Measurements from ENCODE around the gene TNFAIP3. TPM values are rescaled to one million over a fixed set of nuclear protein-coding genes. Genes with fewer than 3 reads are reported as not detected.

TNFAIP3 gene
- total and polyA plus RNA-seq, 2 of the 4 experiments (the other 2 are of a cell fraction): 5.0 to 14.2 TPM

- in situ Hi-C loops (cut with MboI; ENCODE audit: low sequenced_read_pairs) (no loop called here), intact Hi-C loops (cut with micrococcal nuclease) (no loop called here), dilution Hi-C loops (cut with HindIII; ENCODE audit: low sequenced_read_pairs, unreplicated experiment) (no loop called here)
- DNase-seq (no peak), ATAC-seq (ENCODE audit: low read depth) (no peak)
- Histone ChIP-seq H3K36me3 (ENCODE audit: control insufficient read depth, insufficient read depth, low read length) (no peaks in the 10 kb centered on the region), H3K14ac (replicated peaks; ENCODE audit: low read depth, low read length) (no peak overlapping the region), H3K79me1 (ENCODE audit: low read depth in 1 of 2, low read length in 2 of 2) (no peaks in the 10 kb centered on the region), H2AK5ac (ENCODE audit: low read depth, low read length) (no peak overlapping the region), H4K91ac (ENCODE audit: insufficient read depth, low read depth, low read length) (no peak overlapping the region), H2BK20ac (ENCODE audit: low read depth, low read length) (no peak overlapping the region), H3K4ac (ENCODE audit: low read depth, low read length) (no peak overlapping the region), H2BK5ac (ENCODE audit: low read depth, low read length, poor library complexity, severe bottlenecking) (no peak overlapping the region), H3K4me2 (ENCODE audit: low read depth, low read length) (no peak overlapping the region), H3K9me3 (ENCODE audit: control insufficient read depth, insufficient read depth, low read length) (no peaks in the 10 kb centered on the region), H3K23ac (ENCODE audit: low read depth, low read length) (no peak overlapping the region), H3K4me3 (ENCODE audit: insufficient read depth, low read depth, low read length) (no peak overlapping the region), H3K27ac (ENCODE audit: insufficient read depth, low read length) (no peak overlapping the region), H3K9me1 (ENCODE audit: insufficient read depth, low read length) (no peaks in the 10 kb centered on the region), H4K8ac (ENCODE audit: low read depth in 2 of 2, low read length in 2 of 2) (no peak overlapping the region), H4K20me1 (ENCODE audit: insufficient read depth, low read length) (no peaks in the 10 kb centered on the region), H2BK120ac (ENCODE audit: low read depth, low read length) (no peak overlapping the region), H3K9ac (ENCODE audit: low read depth, low read length) (no peak overlapping the region), H3K56ac (ENCODE audit: extremely low read depth, insufficient read depth, low read length) (no peak overlapping the region), H2AFZ (replicated peaks; ENCODE audit: low read length, poor library complexity) (no peak overlapping the region), H2AK9ac (replicated peaks; ENCODE audit: low read depth, low read length, poor library complexity) (no peak overlapping the region), H2BK15ac (ENCODE audit: low read depth, low read length) (no peak overlapping the region), H4K5ac (ENCODE audit: low read depth, low read length) (no peak overlapping the region), H3K18ac (ENCODE audit: low read depth, low read length) (no peak overlapping the region), H3K4me1 (ENCODE audit: control insufficient read depth, insufficient read depth, low read length) (no peaks in the 10 kb centered on the region), H3K27me3 (ENCODE audit: control insufficient read depth, insufficient read depth, low read length) (peaks cover 2% of the 10 kb centered on the region)
- ChIA-PET POLR2A (ENCODE audit: unreplicated experiment) (no interaction called here), CTCF (no interaction called here)
- no TSS peak for BruUV-seq (replicated peaks)
- no CpG with 5 or more reads among the region's 2 CpGs for WGBS, 2 experiments (ENCODE audit: extremely low coverage in 2 of 2, insufficient read length in 1 of 2)
- no peak for TF ChIP-seq RAD21 (IDR thresholded peaks at IDR 0.05; ENCODE audit: low read length)
- TF ChIP-seq USF2 (IDR thresholded peaks at IDR 0.05; ENCODE audit: low read depth, low read length): no peak
- no peak for TF ChIP-seq MXI1 (IDR thresholded peaks at IDR 0.05; ENCODE audit: borderline replicate concordance, low read depth, low read length)
- no peak for TF ChIP-seq MAFK (IDR thresholded peaks at IDR 0.05; ENCODE audit: low read depth, low read length)
- TF ChIP-seq CTCF (conservative IDR thresholded peaks at IDR 0.05; ENCODE audit: low read depth, low read length): no peak
- no peak for TF ChIP-seq NFE2L2 (IDR thresholded peaks at IDR 0.05; ENCODE audit: low read depth, low read length)
- no peak for TF ChIP-seq ELK1 (IDR thresholded peaks at IDR 0.05; ENCODE audit: borderline replicate concordance, low read depth, low read length)
- no peak for TF ChIP-seq BHLHE40 (IDR thresholded peaks at IDR 0.05; ENCODE audit: low read depth, low read length)
- TF ChIP-seq RCOR1 (IDR thresholded peaks at IDR 0.05; ENCODE audit: insufficient replicate concordance, low read length): no peak
Observed at GRCh38 chr6:137907170-137907569, 40.1 kb downstream of the TNFAIP3 start.
